SK-N-MC (cell line): ENCODE results near the gene GDF9.

Experiments
- EZH2 ChIP-seq: fragments of 200-600 bp; sonication (generic); IDR thresholded peaks from one replicate; pipeline ENCODE4 v1.6.1; 2017; ENCODE audit warnings: antibody characterized with exemption
- FOXP2 ChIP-seq: optimal IDR thresholded peaks from 2 replicates; pipeline ENCODE3; 2011; ENCODE audit warnings: mild to moderate bottlenecking, moderate library complexity; ENCODE audit not compliant: insufficient read depth; ENCODE audit errors: extremely low read length, control extremely low read depth
- POLR2AphosphoS5 ChIP-seq: IDR thresholded peaks from 2 replicates; pipeline ENCODE4 v1.6.1; 2012; ENCODE audit warnings: mild to moderate bottlenecking, low read depth, low read length, borderline replicate concordance

DNA sequence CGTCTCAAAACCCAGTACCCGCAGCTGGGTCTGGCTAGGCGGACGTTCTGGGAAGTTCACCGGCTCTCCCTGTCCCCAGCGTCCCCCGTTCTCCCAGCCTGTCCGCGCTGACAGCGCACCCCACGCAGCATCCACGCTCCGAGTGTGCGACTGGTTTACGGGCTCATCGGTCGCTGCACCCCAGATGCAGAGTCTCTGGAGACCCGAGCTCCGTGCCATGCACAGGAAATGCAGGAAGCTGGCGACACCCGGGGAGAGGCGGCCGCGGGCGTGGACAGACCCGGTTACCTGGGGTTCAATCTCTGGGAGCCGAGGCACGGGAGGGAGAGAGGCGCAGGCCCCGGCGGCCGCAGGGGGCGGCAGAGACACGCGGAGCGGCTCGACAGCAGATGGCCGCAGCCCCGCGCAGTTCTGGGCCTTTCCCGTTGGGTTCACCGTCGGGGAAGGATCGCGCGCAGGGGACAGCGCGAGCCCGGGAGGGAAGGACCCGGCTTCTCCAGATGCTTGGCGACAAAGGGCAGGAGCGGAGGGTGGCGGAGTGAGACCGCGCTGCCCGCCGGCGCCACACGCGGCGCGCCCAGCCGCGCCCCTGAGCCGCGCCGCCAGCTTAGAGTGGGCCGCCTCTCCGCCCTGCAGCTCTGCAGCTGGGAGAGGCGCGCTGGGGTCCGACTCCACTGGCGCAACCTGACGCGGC, 36.4 kb downstream of the GDF9 start:
- TF ChIP-seq EZH2, result no peak
- no peak for TF ChIP-seq POLR2AphosphoS5
- no peak for TF ChIP-seq FOXP2
